WERI-Rb-1 (cell line): ENCODE results near the gene EEIG1.
A peak's percentile ranks its signal among the peaks of the same experiment; 100 is the strongest.

Experiments
- DNase-seq: peaks from one replicate; pipeline ENCODE4 v3.0.0-alpha.2; 2020
- H3K27ac ChIP-seq: fragments of 250-450 bp; sonication (Bioruptor Pico); 2 replicates; pipeline ENCODE4 v1.5.1; 2020; ENCODE audit warnings: mild to moderate bottlenecking, moderate library complexity
- H3K27me3 ChIP-seq: fragments of 250-450 bp; sonication (Bioruptor Pico); 2 replicates; pipeline ENCODE4 v1.5.1; 2021; ENCODE audit warnings: mild to moderate bottlenecking, low read depth, moderate library complexity; ENCODE audit not compliant: insufficient read depth, severe bottlenecking
- H3K36me3 ChIP-seq: fragments of 250-450 bp; sonication (Bioruptor Pico); 2 replicates; pipeline ENCODE4 v1.5.1; 2020; ENCODE audit warnings: mild to moderate bottlenecking, moderate library complexity
- H3K4me3 ChIP-seq: 2 replicates; pipeline ENCODE4 v1.5.1; 2011; ENCODE audit warnings: low read depth, mild to moderate bottlenecking, control low read depth, low read length
- H3K9me3 ChIP-seq: fragments of 250-450 bp; sonication (Bioruptor Pico); 2 replicates; pipeline ENCODE4 v1.5.1; 2021; ENCODE audit warnings: mild to moderate bottlenecking, moderate library complexity; ENCODE audit not compliant: severe bottlenecking
- CTCF ChIP-seq: IDR thresholded peaks from 2 replicates; pipeline ENCODE4 v1.5.1; 2011; ENCODE audit warnings: low read depth, mild to moderate bottlenecking, control low read depth, inconsistent platforms, low read length

EEIG1 gene

GRCh38 chr9:127980060-127980705 lies 606 bp downstream of the EEIG1 start:
- Histone ChIP-seq H3K36me3 (peaks cover 25% of the 10 kb centered on the region), H3K4me3 (peak overlapping the region; percentile 84), H3K27me3 (no peaks in the 10 kb centered on the region), H3K9me3 (no peaks in the 10 kb centered on the region), H3K27ac (peak overlapping the region; percentile 70)
- TF ChIP-seq CTCF, result no peak
- peak; percentile 60 for DNase-seq

- Histone ChIP-seq H3K4me3 (peak overlapping the region; percentile 84), H3K27ac (peak overlapping the region; percentile 39; the same call in 1 of the 2 replicates), H3K9me3 (no peaks in the 10 kb centered on the region), H3K36me3 (peaks cover 31% of the 10 kb centered on the region), H3K27me3 (no peaks in the 10 kb centered on the region)
- no peak for TF ChIP-seq CTCF
- DNase-seq, result no peak
Observed at GRCh38 chr9:127979333-127980059, 1.3 kb downstream of the EEIG1 start.

GRCh38 chr9:127979015-127979332 lies 1.8 kb downstream of the EEIG1 start:
- DNase-seq, result no peak
- Histone ChIP-seq H3K4me3 (peak overlapping the region; percentile 84), H3K9me3 (no peaks in the 10 kb centered on the region), H3K27ac (no peak overlapping the region), H3K27me3 (no peaks in the 10 kb centered on the region), H3K36me3 (peaks cover 31% of the 10 kb centered on the region)
- TF ChIP-seq CTCF, result no peak

GRCh38 chr9:127977884-127978647 lies 2.7 kb downstream of the EEIG1 start:
- H3K27me3 ChIP-seq, result no peaks in the 10 kb centered on the region
- DNase-seq, result no peak
- no peak for TF ChIP-seq CTCF
- H3K36me3 ChIP-seq, result peaks cover 31% of the 10 kb centered on the region
- no peak overlapping the region for H3K27ac ChIP-seq
- H3K4me3 ChIP-seq, result no peak overlapping the region
- H3K9me3 ChIP-seq, result no peaks in the 10 kb centered on the region

GRCh38 chr9:127977009-127977883 lies 3.5 kb downstream of the EEIG1 start:
- Histone ChIP-seq H3K9me3 (no peaks in the 10 kb centered on the region), H3K27me3 (no peaks in the 10 kb centered on the region), H3K36me3 (peaks cover 31% of the 10 kb centered on the region), H3K27ac (no peak overlapping the region), H3K4me3 (no peak overlapping the region)
- no peak for TF ChIP-seq CTCF
- DNase-seq, result no peak
